Measurements from ENCODE around the gene PTF1A. TPM values are rescaled to one million over a fixed set of nuclear protein-coding genes. Genes with fewer than 3 reads are reported as not detected.
"Not testable (repeated sequence)": the region's sequence is repeated elsewhere in the genome, so short reads cannot be mapped to it uniquely, and the experiment has no call there.

PTF1A gene
- total RNA-seq, 2 donors from 2014 or later: not detected

DNA sequence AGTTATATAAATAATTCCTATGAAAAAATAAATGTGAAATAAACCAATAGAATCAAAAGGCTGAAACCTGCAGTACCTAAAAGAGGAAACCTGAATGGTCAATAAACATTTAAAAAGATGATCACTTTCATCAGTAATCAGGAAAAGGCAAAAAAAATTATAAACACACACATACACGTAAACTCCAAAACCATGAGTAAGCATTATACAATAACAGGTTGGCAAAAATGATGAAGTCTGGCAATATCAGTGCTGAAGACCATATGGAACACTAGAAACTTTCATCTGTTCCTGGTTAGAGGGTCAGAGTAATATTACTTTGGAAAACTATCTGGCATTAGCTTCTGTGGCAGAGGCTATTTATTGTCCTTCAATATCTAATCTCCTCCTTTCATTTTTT, 38.5 kb downstream of the PTF1A start:
- no peaks in the 10 kb centered on the region for H3K36me3 ChIP-seq
- no peaks in the 10 kb centered on the region for H3K9me3 ChIP-seq
- DNase-seq (ENCODE audit: low spot score): no peak
- H3K4me1 ChIP-seq: no peaks in the 10 kb centered on the region
- no peaks in the 10 kb centered on the region for H3K27me3 ChIP-seq
- TF ChIP-seq, protein P1, sequence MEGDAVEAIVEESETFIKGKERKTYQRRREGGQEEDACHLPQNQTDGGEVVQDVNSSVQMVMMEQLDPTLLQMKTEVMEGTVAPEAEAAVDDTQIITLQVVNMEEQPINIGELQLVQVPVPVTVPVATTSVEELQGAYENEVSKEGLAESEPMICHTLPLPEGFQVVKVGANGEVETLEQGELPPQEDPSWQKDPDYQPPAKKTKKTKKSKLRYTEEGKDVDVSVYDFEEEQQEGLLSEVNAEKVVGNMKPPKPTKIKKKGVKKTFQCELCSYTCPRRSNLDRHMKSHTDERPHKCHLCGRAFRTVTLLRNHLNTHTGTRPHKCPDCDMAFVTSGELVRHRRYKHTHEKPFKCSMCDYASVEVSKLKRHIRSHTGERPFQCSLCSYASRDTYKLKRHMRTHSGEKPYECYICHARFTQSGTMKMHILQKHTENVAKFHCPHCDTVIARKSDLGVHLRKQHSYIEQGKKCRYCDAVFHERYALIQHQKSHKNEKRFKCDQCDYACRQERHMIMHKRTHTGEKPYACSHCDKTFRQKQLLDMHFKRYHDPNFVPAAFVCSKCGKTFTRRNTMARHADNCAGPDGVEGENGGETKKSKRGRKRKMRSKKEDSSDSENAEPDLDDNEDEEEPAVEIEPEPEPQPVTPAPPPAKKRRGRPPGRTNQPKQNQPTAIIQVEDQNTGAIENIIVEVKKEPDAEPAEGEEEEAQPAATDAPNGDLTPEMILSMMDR (IDR thresholded peaks at IDR 0.05): no peak
- H3K27ac ChIP-seq: no peak overlapping the region
- H3K4me3 ChIP-seq: no peak overlapping the region

DNA sequence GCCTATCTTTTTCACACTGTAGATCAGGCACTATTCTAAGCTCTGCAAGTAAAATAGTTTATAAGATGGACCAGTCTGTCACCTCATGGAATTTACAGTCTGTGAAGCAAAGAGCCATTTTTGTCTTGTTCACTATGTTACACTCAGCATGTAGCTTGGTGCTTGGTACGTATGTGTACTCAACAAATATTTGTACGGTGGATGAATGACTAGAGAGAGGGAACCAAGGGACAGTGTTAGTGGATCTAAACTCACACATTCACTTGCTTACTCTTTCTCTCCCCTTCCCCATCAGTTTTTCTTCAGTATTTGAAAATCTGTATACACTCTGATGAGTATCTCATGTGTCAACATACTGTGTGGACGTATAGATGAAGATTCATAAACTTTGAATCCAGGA, 45.9 kb downstream of the PTF1A start:
- TF ChIP-seq, protein P1 (IDR thresholded peaks at IDR 0.05): no peak
- H3K9me3 ChIP-seq: peaks cover 0 to 20% of the 10 kb centered on the region in 2 donors
- H3K27me3 ChIP-seq: no peaks in the 10 kb centered on the region
- H3K4me1 ChIP-seq: no peaks in the 10 kb centered on the region
- no peaks in the 10 kb centered on the region for H3K36me3 ChIP-seq
- H3K27ac ChIP-seq: no peak overlapping the region
- H3K4me3 ChIP-seq: no peak overlapping the region
- DNase-seq (ENCODE audit: low spot score): no peak

DNA sequence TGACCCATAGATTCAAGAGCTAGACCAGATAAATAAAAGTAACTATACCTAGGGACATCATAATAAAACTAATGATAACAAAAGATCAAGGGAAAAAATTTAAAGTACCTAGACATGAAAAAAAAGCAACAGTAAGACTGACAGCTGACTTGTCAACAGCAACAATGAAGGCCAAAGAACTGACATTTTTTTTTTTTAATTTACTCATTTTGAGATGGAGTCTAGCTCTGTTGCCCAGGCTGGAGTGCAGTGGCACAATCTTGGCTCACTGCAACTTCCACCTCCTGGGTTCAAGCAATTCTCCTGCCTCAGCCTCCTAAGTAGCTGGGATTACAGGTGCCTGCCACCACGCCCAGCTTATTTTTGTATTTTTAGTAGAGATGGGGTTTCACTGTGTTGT, 49.7 kb downstream of the PTF1A start:
- DNase-seq (ENCODE audit: low spot score); H3K4me3 ChIP-seq; H3K27ac ChIP-seq; H3K36me3 ChIP-seq; H3K4me1 ChIP-seq; H3K27me3 ChIP-seq: not testable (repeated sequence)
- peaks cover 0 to 32% of the 10 kb centered on the region in 2 donors for H3K9me3 ChIP-seq

Other genes starting within 250 kb of the PTF1A start
- 10 to 100 TPM; 68.6 to 71.0 TPM for gene MSRB2, start 96.7 kb upstream of the PTF1A start, total RNA-seq
- gene C10orf67, start 152.5 kb downstream of the PTF1A start, total RNA-seq: under 1 TPM; 0.16 to 0.44 TPM
- 10 to 100 TPM in 1 of 2 donors, 1 to 10 TPM in 1; 9.1 to 27.1 TPM for gene OTUD1, start 246.8 kb downstream of the PTF1A start, total RNA-seq